Naive thymus-derived CD8-positive, alpha-beta T cell (primary cell): Measurements from ENCODE around the gene CCDC88B. TPM values are rescaled to one million over a fixed set of nuclear protein-coding genes. Genes with fewer than 3 reads are reported as not detected.

ENCODE experiments used
- ATAC-seq, 2 donors: fragments of 150-1000 bp; cut with Tn5 transposase in 1 of 2; sonication (Bioruptor Pico), chemical (Tn5 transposase) in 1 of 2; 1 replicate in 1 of 2; 2 replicates in 1 of 2; pipeline ENCODE4 v1.10.0; 2021; ENCODE audit warnings: mild to moderate bottlenecking in 2 of 2, moderate library complexity in 2 of 2
- POLR2A ChIA-PET: fragments of 350-600 bp; sonication (Branson Sonifier 250); formaldehyde crosslinking; loops from one replicate; lab custom pipeline; 2021; ENCODE audit warnings: antibody characterized with exemption; lab: Charles Lee
- DNase-seq, 10 donors: peaks; one replicate each; pipeline versions ENCODE4 v3.0.0 to v3.0.0-alpha.2; 2020 to 2022
- H3K27ac Mint-ChIP-seq, 10 donors: one replicate each; pipeline ENCODE4 v1.8.0; 2020 to 2022; ENCODE audit warnings: mild to moderate bottlenecking in 10 of 10, mixed read lengths in 10 of 10, moderate library complexity in 4 of 10, inconsistent platforms in 1 of 10
- H3K27me3 Mint-ChIP-seq, 5 donors: one replicate each; pipeline ENCODE4 v1.8.0; 2021 to 2022; ENCODE audit warnings: mixed read lengths in 5 of 5
- H3K36me3 Mint-ChIP-seq, 3 donors: one replicate each; pipeline ENCODE4 v1.8.0; 2020 to 2022; ENCODE audit warnings: mixed read lengths in 3 of 3, mild to moderate bottlenecking in 2 of 3, inconsistent platforms in 1 of 3
- H3K4me1 Mint-ChIP-seq, 4 donors: one replicate each; pipeline ENCODE4 v1.8.0; 2021 to 2022; ENCODE audit warnings: mixed read lengths in 4 of 4
- H3K4me3 Mint-ChIP-seq, 10 donors: one replicate each; pipeline ENCODE4 v1.8.0; 2020 to 2022; ENCODE audit warnings: mild to moderate bottlenecking in 10 of 10, mixed read lengths in 10 of 10, moderate library complexity in 6 of 10, inconsistent platforms in 1 of 10
- H3K9me3 Mint-ChIP-seq, 9 donors: one replicate each; pipeline ENCODE4 v1.8.0; 2020 to 2022; ENCODE audit warnings: mixed read lengths in 9 of 9, mild to moderate bottlenecking in 3 of 9, inconsistent platforms in 1 of 9, moderate library complexity in 1 of 9
- polyA plus RNA-seq, 3 donors: library from polyadenylated mRNA; unstranded; fragments of 300-500 nt; fragmentation: Illumina TruSeq; gene quantifications; one replicate each; pipeline ENCODE4 v1.2.3, GENCODE V29; 2021
- total RNA-seq, 8 experiments: library from RNA in 2 of 8; stranded (reverse) in 2 of 8; gene quantifications; one replicate each; pipeline ENCODE4 v1.2.3 and lab custom pipeline; 2021 to 2026

CCDC88B gene
- total and polyA plus RNA-seq, 5 experiments from 2014 or later, result 10.4 to 119 (median 37.0) TPM

DNA sequence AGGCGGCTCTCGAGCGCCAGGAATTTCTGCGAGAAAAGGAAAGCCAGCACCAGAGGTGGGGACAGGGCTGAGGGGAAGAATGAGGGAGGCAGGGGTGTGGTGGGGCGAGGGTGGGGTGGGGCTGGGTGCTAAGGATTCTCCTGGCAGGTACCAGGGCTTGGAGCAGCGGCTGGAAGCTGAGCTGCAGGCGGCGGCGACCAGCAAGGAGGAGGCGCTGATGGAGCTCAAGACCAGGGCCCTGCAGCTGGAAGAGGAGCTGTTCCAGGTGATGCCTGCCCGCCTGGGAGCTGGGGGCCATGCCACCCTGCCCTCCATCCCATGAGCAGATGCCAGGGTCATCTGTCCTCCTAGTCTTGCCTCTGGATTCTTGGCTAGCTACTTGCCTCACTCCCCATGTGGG, 9.4 kb downstream of the CCDC88B start:
- H3K27ac Mint-ChIP-seq, result no peak overlapping the region
- peaks cover 0 to 25% (median 8%) of the 10 kb centered on the region in 3 donors for H3K36me3 Mint-ChIP-seq
- no peaks in the 10 kb centered on the region for H3K27me3 Mint-ChIP-seq
- DNase-seq (no peak), ATAC-seq (no peak)
- POLR2A ChIA-PET, result interaction anchor here (1.3 to 1.7 kb wide), 2 partner anchors 32 to 65 kb away, joined by 3 read pairs; partner anchors contain the start of genes BAD and PRDX5
- no peaks in the 10 kb centered on the region for H3K9me3 Mint-ChIP-seq
- no peak overlapping the region for H3K4me3 Mint-ChIP-seq
- peaks cover 3 to 18% (median 13%) of the 10 kb centered on the region in 4 donors for H3K4me1 Mint-ChIP-seq

DNA sequence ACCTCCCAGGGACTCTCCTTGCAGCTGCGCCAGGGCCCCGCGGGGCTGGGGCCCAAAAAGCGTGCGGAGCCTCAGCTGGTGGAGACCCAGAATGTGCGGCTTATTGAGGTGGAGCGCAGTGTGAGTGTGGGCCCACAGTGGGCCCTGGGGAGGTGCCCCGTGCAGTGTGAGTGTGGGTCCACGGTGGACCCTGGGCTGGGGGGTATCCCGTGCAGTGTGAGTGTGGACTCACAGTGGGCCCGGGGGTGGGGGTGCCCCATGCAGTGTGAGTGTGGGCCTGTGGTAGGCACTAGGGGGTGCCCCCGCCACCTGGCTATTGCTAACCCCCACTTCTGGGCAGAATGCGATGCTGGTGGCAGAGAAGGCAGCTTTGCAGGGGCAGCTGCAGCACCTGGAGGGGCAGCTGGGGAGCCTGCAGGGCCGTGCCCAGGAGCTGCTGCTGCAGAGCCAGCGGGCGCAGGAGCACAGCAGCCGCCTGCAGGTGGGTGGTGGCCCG, 11.2 kb downstream of the CCDC88B start:
- H3K9me3 Mint-ChIP-seq, result no peaks in the 10 kb centered on the region
- H3K27ac Mint-ChIP-seq, result no peak overlapping the region
- no peak for ATAC-seq
- peaks cover 3 to 12% (median 6%) of the 10 kb centered on the region in 4 donors for H3K4me1 Mint-ChIP-seq
- H3K27me3 Mint-ChIP-seq, result no peaks in the 10 kb centered on the region
- DNase-seq, result no peak
- no peak overlapping the region for H3K4me3 Mint-ChIP-seq
- POLR2A ChIA-PET, result no interaction called here
- peaks cover 0 to 17% (median 1%) of the 10 kb centered on the region in 3 donors for H3K36me3 Mint-ChIP-seq

DNA sequence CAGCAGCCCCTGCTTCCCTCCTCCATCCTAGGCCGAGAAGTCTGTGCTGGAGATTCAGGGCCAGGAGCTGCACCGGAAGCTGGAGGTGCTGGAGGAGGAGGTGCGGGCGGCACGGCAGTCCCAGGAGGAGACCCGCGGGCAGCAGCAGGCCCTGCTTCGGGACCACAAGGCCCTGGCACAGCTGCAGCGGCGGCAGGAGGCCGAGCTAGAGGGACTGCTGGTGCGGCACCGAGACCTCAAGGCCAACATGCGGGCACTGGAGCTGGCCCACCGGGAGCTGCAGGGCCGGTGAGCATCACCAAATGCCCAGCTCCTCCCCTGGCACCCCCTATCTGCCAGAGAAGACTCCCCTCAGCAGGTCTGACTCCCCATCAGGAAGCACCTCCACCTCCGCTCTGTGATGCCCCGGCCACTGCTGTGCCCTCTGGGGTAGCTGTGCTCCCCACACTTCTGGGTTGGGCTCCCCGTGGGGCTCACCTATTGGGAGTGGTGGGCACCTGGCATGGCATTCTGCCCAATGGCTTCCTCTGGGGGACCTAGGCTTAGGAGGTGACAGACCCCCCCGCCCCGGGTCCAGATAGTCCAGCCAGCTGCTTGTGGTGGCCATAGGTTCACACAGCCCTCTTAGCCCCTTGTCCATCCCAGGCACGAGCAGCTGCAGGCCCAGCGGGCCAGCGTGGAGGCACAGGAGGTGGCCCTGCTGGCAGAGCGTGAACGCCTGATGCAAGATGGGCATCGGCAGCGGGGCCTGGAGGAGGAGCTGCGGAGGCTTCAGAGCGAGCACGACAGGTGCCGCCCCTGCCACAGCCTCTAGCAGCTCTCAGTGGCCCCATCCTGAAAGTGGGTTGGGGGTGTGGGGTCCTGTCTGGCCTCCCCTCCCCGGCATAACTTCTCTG, 12.3 kb downstream of the CCDC88B start:
- POLR2A ChIA-PET, result interaction anchor here (0.9 to 2.7 kb wide), 4 partner anchors 10 to 34 kb away, joined by 3 to 11 read pairs (median 4); partner anchors contain the start of genes CCDC88B and PRDX5
- no peak overlapping the region for H3K4me3 Mint-ChIP-seq

DNA sequence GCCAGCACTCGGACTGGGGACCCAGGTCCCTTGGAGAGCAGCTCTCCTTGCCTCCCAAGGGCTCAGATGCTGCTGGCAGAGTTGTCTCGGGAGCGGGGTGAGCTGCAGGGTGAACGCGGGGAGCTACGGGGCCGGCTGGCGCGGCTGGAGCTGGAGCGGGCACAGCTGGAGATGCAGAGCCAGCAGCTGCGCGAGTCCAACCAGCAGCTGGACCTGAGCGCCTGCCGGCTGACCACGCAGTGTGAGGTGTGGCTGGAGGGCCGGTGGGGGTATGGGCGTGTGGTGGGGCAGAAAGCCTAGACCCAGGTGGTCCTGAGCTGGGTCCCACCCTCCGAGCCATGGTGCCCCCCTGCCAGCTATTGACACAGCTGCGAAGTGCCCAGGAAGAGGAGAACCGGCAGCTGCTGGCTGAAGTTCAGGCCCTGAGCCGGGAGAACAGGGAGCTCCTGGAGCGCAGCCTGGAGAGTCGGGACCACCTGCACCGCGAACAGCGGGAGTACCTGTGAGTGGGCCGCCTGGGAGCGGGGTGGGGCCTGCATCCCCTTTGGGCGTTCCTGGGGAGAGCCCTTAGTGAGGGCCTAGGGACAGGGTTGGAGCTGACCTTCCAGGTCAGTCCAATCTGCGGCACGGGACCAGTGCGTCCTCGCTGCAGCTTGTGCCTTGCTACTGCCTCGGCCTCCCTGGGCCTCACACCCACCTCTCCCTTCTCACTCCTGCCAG, 13.2 kb downstream of the CCDC88B start:
- Mint-ChIP-seq H3K27me3 (no peaks in the 10 kb centered on the region), H3K9me3 (no peaks in the 10 kb centered on the region), H3K36me3 (peaks cover 0 to 10% (median 1%) of the 10 kb centered on the region in 3 donors), H3K27ac (no peak overlapping the region), H3K4me3 (no peak overlapping the region), H3K4me1 (peaks cover 2 to 21% (median 14%) of the 10 kb centered on the region in 4 donors)
- POLR2A ChIA-PET, result interaction anchor here (0.6 to 2.7 kb wide), 5 partner anchors 11 to 35 kb away, joined by 3 to 11 read pairs (median 5); partner anchors contain the start of genes CCDC88B and PRDX5
- ATAC-seq (no peak), DNase-seq (no peak)

More for the DNA sequence above, 12.3 kb downstream of the CCDC88B start:
- DNase-seq (no peak), ATAC-seq (no peak)
- no peaks in the 10 kb centered on the region for H3K9me3 Mint-ChIP-seq
- no peaks in the 10 kb centered on the region for H3K27me3 Mint-ChIP-seq
- H3K4me1 Mint-ChIP-seq, result peaks cover under 1 to 15% (median 8%) of the 10 kb centered on the region in 4 donors
- peaks cover 0 to 9% (median 1%) of the 10 kb centered on the region in 3 donors for H3K36me3 Mint-ChIP-seq
- H3K27ac Mint-ChIP-seq, result peak overlapping the region in 1 of 10 donors; percentile 21

DNA sequence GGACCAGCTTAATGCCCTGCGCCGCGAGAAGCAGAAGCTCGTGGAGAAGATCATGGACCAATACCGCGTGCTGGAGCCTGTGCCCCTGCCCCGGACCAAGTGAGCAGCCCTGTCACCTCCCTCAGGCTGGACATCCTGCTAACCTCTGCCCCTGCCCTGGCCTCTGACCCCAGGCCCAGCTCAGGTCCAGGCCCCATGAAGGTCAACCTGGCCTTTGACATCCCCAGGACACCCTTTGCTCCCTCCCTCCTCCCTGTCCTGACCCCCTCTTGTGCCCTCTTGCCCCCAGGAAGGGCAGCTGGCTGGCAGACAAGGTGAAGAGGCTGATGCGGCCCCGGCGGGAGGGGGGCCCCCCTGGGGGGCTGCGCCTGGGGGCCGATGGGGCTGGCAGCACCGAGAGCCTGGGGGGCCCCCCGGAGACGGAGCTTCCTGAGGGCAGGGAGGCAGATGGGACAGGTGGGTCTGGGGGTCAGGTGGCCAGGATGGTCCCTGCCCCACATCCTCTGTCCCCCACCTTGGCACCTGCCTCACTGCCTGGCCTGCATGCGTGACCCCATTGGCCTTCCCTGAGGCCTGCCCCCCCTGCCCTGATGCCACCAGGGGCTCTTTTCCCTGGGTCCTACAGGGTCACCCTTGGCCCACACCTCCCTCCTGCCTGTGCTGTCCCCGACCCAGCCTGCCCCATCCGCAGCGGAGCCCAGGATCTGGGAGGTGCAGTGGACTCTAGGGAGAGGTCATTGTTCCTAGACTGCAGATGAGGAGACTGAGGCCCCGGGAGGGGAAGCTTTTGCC, 13.9 kb downstream of the CCDC88B start:
- H3K27me3 Mint-ChIP-seq, result no peaks in the 10 kb centered on the region
- H3K27ac Mint-ChIP-seq, result no peak overlapping the region
- H3K36me3 Mint-ChIP-seq, result peaks cover 0 to 8% (median 0%) of the 10 kb centered on the region in 3 donors
- POLR2A ChIA-PET, result interaction anchor here (0.6 to 2.7 kb wide), 5 partner anchors 14 to 672 kb away, joined by 3 to 11 read pairs (median 5); partner anchors contain the start of genes CCDC88B and PRDX5
- DNase-seq (no peak), ATAC-seq (no peak)
- no peaks in the 10 kb centered on the region for H3K9me3 Mint-ChIP-seq
- no peak overlapping the region for H3K4me3 Mint-ChIP-seq
- peaks cover 2 to 22% (median 17%) of the 10 kb centered on the region in 4 donors for H3K4me1 Mint-ChIP-seq

DNA sequence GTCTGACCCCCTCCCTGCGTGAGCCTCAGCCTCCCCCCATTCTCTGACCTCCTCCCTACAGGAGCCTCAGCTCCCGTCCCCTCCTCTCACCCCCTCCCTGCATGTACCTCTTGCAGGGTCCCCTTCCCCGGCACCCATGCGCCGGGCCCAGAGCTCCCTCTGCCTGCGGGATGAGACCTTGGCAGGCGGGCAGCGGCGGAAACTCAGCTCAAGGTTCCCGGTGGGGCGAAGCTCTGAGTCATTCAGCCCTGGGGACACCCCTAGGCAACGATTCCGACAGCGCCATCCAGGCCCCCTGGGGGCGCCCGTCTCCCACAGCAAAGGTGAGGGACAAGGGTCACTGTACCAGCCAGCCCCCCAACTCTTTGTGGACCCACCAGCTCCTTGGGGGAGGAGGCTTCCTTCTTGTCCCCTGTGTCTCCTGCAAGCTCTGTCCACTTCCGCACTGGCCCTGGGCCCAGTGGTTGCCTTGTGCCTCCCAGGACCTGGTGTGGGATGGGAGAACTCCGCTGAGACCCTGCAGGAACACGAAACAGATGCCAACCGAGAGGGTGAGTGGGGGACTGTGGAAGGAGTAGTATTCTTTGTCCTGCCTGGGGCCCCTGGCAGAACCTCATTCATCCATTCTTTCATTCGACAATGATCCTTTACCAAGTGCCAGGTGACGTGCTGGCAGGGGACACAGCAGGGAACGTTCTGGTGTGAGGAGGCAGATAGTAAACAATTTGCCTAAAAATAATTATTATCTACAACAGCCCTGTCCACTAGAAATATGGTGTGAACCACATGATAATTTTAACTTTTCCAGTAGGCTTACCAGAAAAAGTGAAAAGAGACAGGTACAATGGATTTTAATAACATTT, 15.3 kb downstream of the CCDC88B start:
- peak overlapping the region in 1 of 10 donors; percentile 65 for H3K27ac Mint-ChIP-seq
- peaks cover 9 to 33% (median 26%) of the 10 kb centered on the region in 4 donors for H3K4me1 Mint-ChIP-seq
- POLR2A ChIA-PET, result interaction anchor here (0.6 to 1.8 kb wide), 5 partner anchors 15 to 51 kb away, joined by 3 to 14 read pairs (median 4); partner anchors contain the start of genes CCDC88B, PRDX5 and TRMT112
- DNase-seq (peak in 9 of 10 donors; percentile 29 to 78 (median 46)), ATAC-seq (peak; percentile 41 to 59)
- H3K9me3 Mint-ChIP-seq, result no peaks in the 10 kb centered on the region
- H3K27me3 Mint-ChIP-seq, result no peaks in the 10 kb centered on the region
- H3K36me3 Mint-ChIP-seq, result peaks cover 0 to 7% (median 0%) of the 10 kb centered on the region in 3 donors
- H3K4me3 Mint-ChIP-seq, result no peak overlapping the region

DNA sequence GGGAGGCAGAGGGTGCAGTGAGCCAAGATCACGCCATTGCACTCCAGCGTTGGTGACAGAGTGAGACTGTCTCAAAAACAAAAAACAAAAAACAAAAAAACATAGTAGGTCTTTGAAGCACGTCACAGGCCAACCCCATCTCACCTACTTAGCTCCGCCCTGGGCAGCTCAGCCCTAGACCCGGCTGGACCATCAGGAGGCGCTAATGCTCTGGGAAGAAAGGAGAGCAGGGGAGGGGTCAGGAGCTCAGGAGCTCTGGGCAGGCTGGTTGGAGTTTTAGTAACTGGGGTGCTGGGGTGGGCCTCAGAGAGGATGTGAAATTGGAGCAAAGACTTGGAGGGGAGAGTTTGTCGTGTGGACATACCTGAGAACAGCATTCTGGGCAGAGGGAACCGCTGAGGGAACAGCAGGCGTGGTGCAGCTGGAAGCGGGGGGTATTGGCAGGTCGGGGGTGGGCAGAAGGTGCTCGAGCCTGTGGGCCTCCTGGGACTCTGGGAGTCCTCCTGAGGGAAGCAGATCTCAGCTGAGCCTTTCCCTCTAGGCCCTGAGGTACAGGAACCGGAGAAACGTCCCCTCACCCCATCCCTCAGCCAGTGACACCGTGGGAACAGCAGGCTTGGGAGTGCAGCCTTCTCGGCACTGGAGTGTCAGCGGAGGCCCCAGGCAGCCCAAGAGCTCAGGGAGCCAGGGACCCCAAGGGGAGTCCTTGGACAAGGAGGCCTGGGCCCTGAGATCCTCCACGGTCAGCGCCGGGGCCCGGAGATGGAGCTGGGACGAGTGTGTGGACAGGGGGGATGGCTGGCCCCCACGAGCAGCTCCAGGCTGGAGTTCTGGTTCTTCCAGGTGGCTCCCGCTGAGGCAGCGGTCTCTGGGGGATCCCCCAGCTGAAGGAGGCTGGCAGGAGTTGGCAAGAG, 16.8 kb downstream of the CCDC88B start:
- peak overlapping the region in 3 of 10 donors; percentile 41 to 74 (median 47) for H3K27ac Mint-ChIP-seq
- POLR2A ChIA-PET, result interaction anchor here (0.5 to 4.7 kb wide), 3 partner anchors 11 to 707 kb away, joined by 3 to 27 read pairs (median 3); partner anchors contain the start of gene CCDC88B
- peak in 1 of 10 donors; percentile 53 for DNase-seq
- peaks cover 11 to 39% (median 32%) of the 10 kb centered on the region in 4 donors for H3K4me1 Mint-ChIP-seq
- H3K27me3 Mint-ChIP-seq, result no peaks in the 10 kb centered on the region
- no peaks in the 10 kb centered on the region for H3K9me3 Mint-ChIP-seq
- no peak for ATAC-seq
- peak overlapping the region in 8 of 10 donors; percentile 37 to 76 (median 55) for H3K4me3 Mint-ChIP-seq
- peaks cover 0 to 9% (median 0%) of the 10 kb centered on the region in 3 donors for H3K36me3 Mint-ChIP-seq

DNA sequence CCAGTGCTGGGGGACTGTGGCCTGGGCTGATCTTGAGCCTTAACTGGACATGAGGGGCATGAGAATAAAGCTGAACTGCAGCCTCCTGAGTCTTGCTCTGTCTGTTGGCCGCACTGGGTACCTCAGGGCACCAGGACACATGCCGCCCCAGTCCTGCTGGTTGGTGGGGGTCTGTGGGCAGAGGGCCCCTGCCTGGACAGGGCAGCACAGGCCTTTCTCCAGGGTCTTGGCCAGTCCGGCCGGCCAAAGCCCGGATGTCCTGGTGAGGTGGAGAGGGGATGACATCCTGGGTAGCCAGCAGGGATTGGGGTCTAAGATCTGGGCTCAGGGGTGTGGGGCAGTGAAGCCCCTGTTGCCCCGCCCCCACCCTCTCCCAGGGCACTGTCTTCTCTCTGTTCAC, 17.4 kb downstream of the CCDC88B start:
- H3K4me3 Mint-ChIP-seq, result peak overlapping the region in 1 of 10 donors; percentile 92
- peaks cover 11 to 39% (median 32%) of the 10 kb centered on the region in 4 donors for H3K4me1 Mint-ChIP-seq
- no peaks in the 10 kb centered on the region for H3K9me3 Mint-ChIP-seq
- no peaks in the 10 kb centered on the region for H3K27me3 Mint-ChIP-seq
- POLR2A ChIA-PET, result interaction anchor here (0.5 to 4.7 kb wide), 4 partner anchors 11 to 708 kb away, joined by 3 to 27 read pairs (median 14); partner anchors contain the start of genes CCDC88B, PRDX5 and TRMT112
- ATAC-seq, result no peak
- DNase-seq, result no peak
- no peak overlapping the region for H3K27ac Mint-ChIP-seq
- H3K36me3 Mint-ChIP-seq, result peaks cover 0 to 14% (median 0%) of the 10 kb centered on the region in 3 donors

DNA sequence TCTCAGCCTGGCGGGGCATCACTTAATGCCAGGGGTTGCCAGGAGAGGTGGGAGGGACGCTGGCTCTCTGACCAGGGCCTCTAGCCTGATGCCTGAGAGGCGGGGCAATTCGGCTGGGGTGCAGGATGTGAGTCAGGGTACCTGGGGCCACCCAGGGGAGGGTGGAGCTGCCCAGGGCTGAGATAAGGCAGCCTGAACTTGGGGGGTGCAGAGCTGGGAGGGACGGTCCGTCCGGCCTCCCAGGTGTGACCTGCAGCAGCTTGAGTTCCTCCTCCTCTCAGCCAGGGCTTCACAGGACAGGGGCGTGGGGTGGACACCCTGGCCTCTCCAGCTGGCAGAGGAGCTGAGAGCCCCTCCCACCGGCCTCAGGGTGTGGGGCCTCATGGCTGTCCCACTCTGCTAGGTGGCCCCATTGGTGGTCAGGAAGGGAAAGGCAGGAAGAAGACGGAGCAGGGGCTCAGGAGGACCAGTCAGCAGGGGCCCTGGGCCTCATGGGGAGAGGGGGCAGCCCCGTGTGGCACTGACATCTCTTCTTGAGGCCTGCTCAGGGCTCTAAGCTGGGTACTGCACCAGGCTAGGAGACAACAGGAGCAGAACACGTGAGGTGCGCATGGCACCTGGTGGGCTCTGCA, 18.0 kb downstream of the CCDC88B start:
- POLR2A ChIA-PET, result interaction anchor here (4.5 to 4.7 kb wide), 2 partner anchors 16 to 40 kb away, joined by 25 to 27 read pairs; partner anchors contain the start of genes CCDC88B, PRDX5 and TRMT112
- Mint-ChIP-seq H3K4me1 (peaks cover 11 to 39% (median 32%) of the 10 kb centered on the region in 4 donors), H3K27me3 (no peaks in the 10 kb centered on the region), H3K36me3 (peaks cover 0 to 17% (median 0%) of the 10 kb centered on the region in 3 donors), H3K27ac (peak overlapping the region in 3 of 10 donors; percentile 25 to 60 (median 51)), H3K9me3 (no peaks in the 10 kb centered on the region), H3K4me3 (peak overlapping the region; percentile 22 to 92 (median 51))
- ATAC-seq, result no peak
- DNase-seq, result peak in 1 of 10 donors; percentile 40
